K562 (cell line): Measurements from ENCODE around the gene LRP1-AS. TPM values are rescaled to one million over a fixed set of nuclear protein-coding genes. Genes with fewer than 3 reads are reported as not detected.
A peak's percentile ranks its signal among the peaks of the same experiment; 100 is the strongest.

ENCODE experiments used
- ARID2 ChIP-seq: fragments of 450-650 bp; IDR thresholded peaks from 2 replicates; pipeline ENCODE4 v1.6.1; 2017; ENCODE audit warnings: antibody characterized with exemption, mild to moderate bottlenecking
- BRD9 ChIP-seq: fragments of 450-650 bp; IDR thresholded peaks from 2 replicates; pipeline ENCODE4 v1.6.1; 2018; ENCODE audit warnings: low read depth; ENCODE audit not compliant: partially characterized antibody
- DNMT1 ChIP-seq: fragments of 450-650 bp; IDR thresholded peaks from 2 replicates; pipeline ENCODE4 v1.6.1; 2016; ENCODE audit warnings: antibody characterized with exemption, mild to moderate bottlenecking
- ELF2 ChIP-seq: fragments of 250-450 bp; sonication (Bioruptor Pico); IDR thresholded peaks from 2 replicates; pipeline ENCODE4 v1.5.0; 2021; ENCODE audit warnings: mild to moderate bottlenecking
- HDAC2 ChIP-seq: fragments of 450-650 bp; IDR thresholded peaks from 2 replicates; pipeline ENCODE4 v1.6.1; 2016; ENCODE audit warnings: mild to moderate bottlenecking
- JUND ChIP-seq, 2 experiments: IDR thresholded peaks; 2 replicates in 1 of 2; 3 replicates in 1 of 2; pipeline ENCODE4 v1.6.1; 2011; ENCODE audit warnings: borderline replicate concordance in 2 of 2, low read depth in 2 of 2, low read length in 2 of 2, improper control_type of control experiment in 1 of 2, missing biosample characterization in 1 of 2, missing genetic modification characterization in 1 of 2, missing genetic modification reagents in 1 of 2
- NFATC3 ChIP-seq: fragments of 450-650 bp; IDR thresholded peaks from 2 replicates; pipeline ENCODE4 v1.6.1; 2017; ENCODE audit warnings: mild to moderate bottlenecking
- NFXL1 ChIP-seq: fragments of 450-650 bp; formaldehyde crosslinking; IDR thresholded peaks from 2 replicates; pipeline ENCODE4 v1.4.0; 2021; ENCODE audit warnings: mild to moderate bottlenecking
- PHF21A ChIP-seq: fragments of 450-650 bp; IDR thresholded peaks from 2 replicates; pipeline ENCODE4 v1.6.1; 2017; ENCODE audit warnings: low read depth, borderline replicate concordance
- POLR2H ChIP-seq: IDR thresholded peaks from 2 replicates; pipeline ENCODE4 v1.6.1; 2016; ENCODE audit warnings: missing genetic modification characterization, low read depth, mild to moderate bottlenecking, control low read depth, missing compliant biosample characterization, moderate library complexity
- PTRF ChIP-seq: fragments of 450-650 bp; IDR thresholded peaks from 2 replicates; pipeline ENCODE4 v1.6.1; 2016; ENCODE audit warnings: mild to moderate bottlenecking, missing genetic modification characterization, missing compliant biosample characterization
- REST ChIP-seq, 2 experiments: fragments of 450-650 bp; formaldehyde crosslinking in 1 of 2; IDR thresholded peaks; 2 replicates each; pipeline versions ENCODE4 v1.4.0 to v1.6.1; 2014 to 2020; ENCODE audit warnings: mild to moderate bottlenecking in 2 of 2, borderline replicate concordance in 1 of 2, low read depth in 1 of 2
- SNIP1 ChIP-seq: fragments of 450-650 bp; IDR thresholded peaks from 2 replicates; pipeline ENCODE4 v1.7.1; 2017; ENCODE audit warnings: low read depth, mild to moderate bottlenecking
- TAF7 ChIP-seq: fragments of 450-650 bp; IDR thresholded peaks from 2 replicates; pipeline ENCODE4 v1.6.1; 2016; ENCODE audit warnings: missing genetic modification characterization, missing compliant biosample characterization
- THRB ChIP-seq: fragments of 450-650 bp; formaldehyde crosslinking; conservative IDR thresholded peaks from 2 replicates; pipeline ENCODE4 v1.4.0; 2022; ENCODE audit warnings: mild to moderate bottlenecking, missing genetic modification characterization
- ZKSCAN1 ChIP-seq: fragments of 150-350 bp; IDR thresholded peaks from 2 replicates; pipeline ENCODE4 v1.6.1; 2016; ENCODE audit warnings: low read depth, low read length
- ZNF780A ChIP-seq: fragments of 250-450 bp; sonication (Bioruptor Pico); IDR thresholded peaks from 2 replicates; pipeline ENCODE4 v1.5.0; 2021; ENCODE audit warnings: mild to moderate bottlenecking
- polyA plus RNA-seq, 8 experiments: library from polyadenylated mRNA; depleted of rRNA in 4 of 8; stranded (reverse) in 5 of 8; unstranded in 3 of 8; fragments of >200 nt; fragmentation: Nextera tagmentation in 2 of 8; fragmentation: Illumina TruSeq in 1 of 8; extraction: Ambion mirVana in 2 of 8; extraction: Trizol in 1 of 8; gene quantifications; 2 replicates each; pipeline versions ENCODE4 v1.2.1 to v1.2.3, GENCODE V29; 2011 to 2014; ENCODE audit warnings: inconsistent platforms in 1 of 8, missing spikeins in 1 of 8
- total RNA-seq, 7 experiments: library from RNA; depleted of rRNA in 6 of 7; stranded (reverse); fragments of >200 nt in 6 of 7; fragmentation: Illumina TruSeq in 2 of 7; extraction: Trizol in 2 of 7; gene quantifications; 2 replicates each; pipeline versions ENCODE4 v1.2.1 to v1.2.3, GENCODE V29; 2011 to 2021; ENCODE audit warnings: low replicate concordance in 1 of 7

The LRP1-AS gene
- total and polyA plus RNA-seq, 9 of the 15 experiments (the other 6 are each of a cell fraction or from before 2014, with no cell fraction given), result not detected

DNA sequence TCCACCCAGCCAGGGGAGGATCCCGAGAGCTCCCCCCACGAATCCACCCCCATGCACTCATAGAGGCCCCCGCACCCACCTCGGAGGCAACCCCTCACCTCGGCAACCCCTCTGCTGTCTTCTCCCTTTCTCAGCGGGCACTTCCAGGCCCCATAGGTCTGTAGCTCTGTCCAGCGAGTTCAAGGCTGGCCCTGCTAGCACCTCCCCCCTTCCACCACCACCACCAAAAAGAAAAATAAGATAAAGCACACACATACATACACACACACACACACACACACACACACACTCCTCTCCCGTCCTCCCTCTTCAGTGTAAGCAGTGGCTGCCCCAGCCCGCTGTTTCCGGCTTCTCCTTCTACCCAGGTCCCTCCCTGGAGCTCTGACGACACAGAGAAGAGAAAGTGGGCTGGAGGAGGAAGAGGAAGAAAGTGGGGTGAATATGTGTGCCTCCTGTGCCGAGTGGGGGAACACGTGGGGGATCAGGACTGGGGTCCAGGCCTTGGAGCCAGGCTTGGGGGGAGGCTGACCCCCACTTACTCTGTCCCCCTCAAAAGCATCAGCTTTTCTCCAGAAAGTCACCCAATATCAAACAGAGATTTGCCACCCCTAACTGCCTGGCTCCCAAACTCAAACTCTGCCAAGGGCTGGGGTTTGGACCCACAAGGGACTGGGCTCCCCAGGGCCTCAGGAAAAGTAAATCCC lies 36.2 kb downstream of the LRP1-AS start, which contains the start of gene STAT6 (continued):
- TF ChIP-seq JUND (IDR thresholded peaks at IDR 0.05; ENCODE audit: borderline replicate concordance, low read depth, low read length), result peak; percentile 42
- no peak; the same call in 2 of the 3 replicates for TF ChIP-seq JUND (tag; IDR thresholded peaks at IDR 0.05; ENCODE audit: borderline replicate concordance, low read depth, low read length)
- TF ChIP-seq SNIP1, result 0 out of 2 replicates have a peak, but pooled peaks have one; percentile 45
- peak; percentile 12; the same call in 1 of the 2 replicates for TF ChIP-seq HDAC2
- peak; percentile 69 for TF ChIP-seq TAF7 (tag)
- peak; percentile 24; the same call in 1 of the 2 replicates for TF ChIP-seq POLR2H
- peak; percentile 48 for TF ChIP-seq REST (IDR thresholded peaks at IDR 0.05; ENCODE audit: borderline replicate concordance)
- TF ChIP-seq REST (CRISPR knock-in tag; IDR thresholded peaks at IDR 0.05; ENCODE audit: low read depth), result no peak
- no peak for TF ChIP-seq NFATC3
- peak; percentile 86 for TF ChIP-seq THRB (CRISPR knock-in tag)
- TF ChIP-seq ZNF780A (CRISPR knock-in tag), result no peak
- TF ChIP-seq ZKSCAN1, result 0 out of 2 replicates have a peak, but pooled peaks have one; percentile 37
- TF ChIP-seq DNMT1, result no peak
- peak; percentile 43; the same call in 1 of the 2 replicates for TF ChIP-seq ARID2
- TF ChIP-seq BRD9, result peak; percentile 60
- TF ChIP-seq PHF21A, result peak; percentile 49; the same call in 1 of the 2 replicates
- TF ChIP-seq NFXL1 (CRISPR knock-in tag), result no peak
- TF ChIP-seq PTRF (tag), result no peak
- TF ChIP-seq ELF2 (CRISPR knock-in tag), result peak; percentile 79
